Measurements from ENCODE around the gene TBKBP1.

Gene TBKBP1

DNA sequence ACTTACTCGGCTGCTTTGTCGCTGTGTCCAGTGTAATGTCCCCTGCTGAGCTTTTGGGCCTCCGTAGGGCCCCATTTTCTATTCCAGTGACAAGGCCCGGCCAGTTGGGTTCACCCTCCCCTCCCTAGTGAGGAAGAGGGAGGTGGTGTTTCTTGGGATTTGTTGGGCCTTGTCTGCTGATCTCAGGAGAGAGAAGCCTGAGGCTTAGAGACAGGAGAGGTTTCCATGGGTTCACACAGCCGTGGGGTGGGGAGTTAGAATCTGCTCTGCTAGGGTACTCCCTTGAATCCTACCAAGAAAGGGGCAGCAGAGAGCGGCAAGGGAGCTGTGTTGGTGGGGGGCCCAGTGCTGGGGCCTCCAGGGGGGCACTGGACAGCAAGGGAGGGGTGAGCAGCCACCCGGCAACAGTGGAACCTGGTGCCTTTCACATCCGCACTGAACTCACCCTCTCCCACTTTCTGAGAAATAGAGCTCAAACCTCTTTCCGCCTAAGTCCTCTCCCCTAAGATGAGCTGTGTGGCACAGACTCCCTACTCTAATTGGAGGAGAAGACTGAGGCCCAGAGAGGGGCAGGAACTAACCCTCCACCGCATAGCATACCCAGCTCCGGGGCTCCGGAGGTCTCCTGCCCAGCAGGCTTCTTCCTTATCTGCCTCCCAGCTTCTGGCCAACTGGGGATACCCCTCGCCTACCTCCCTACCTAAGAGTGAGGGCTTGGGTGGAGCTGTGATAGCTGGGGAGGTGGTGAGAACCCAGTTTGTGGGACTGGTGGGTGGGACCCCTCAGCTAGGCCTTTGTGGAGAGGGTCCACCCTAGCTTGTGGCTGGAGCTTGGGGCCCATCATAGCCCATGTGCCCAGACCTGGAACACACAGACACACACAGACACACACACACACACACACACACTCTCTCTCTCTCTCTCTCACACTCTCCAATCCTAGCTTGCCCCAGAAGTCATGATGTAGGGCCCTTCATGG, 6.8 kb downstream of the TBKBP1 start:
- no peak for FAIRE-seq

DNA sequence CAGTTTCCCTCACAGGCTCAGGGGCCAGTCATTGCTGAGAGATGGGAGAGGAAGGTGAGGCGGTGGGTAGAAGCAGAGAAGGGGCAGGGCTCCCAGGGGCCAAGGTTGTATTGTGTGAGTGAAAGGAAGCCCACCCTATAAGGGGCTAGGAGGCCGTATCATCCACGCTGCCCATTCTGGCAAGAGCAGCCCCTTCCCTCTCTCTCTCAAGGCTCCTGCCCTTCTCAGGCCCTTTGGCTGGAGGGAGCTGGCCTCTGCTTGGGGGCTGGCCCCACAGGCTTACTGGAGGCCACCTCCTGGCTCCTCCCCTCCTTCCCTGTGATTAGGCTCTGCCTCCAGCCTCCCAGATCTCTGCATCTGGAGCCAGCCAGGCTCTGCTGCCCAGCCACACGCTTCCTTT, 7.6 kb downstream of the TBKBP1 start:
- no peak for FAIRE-seq

DNA sequence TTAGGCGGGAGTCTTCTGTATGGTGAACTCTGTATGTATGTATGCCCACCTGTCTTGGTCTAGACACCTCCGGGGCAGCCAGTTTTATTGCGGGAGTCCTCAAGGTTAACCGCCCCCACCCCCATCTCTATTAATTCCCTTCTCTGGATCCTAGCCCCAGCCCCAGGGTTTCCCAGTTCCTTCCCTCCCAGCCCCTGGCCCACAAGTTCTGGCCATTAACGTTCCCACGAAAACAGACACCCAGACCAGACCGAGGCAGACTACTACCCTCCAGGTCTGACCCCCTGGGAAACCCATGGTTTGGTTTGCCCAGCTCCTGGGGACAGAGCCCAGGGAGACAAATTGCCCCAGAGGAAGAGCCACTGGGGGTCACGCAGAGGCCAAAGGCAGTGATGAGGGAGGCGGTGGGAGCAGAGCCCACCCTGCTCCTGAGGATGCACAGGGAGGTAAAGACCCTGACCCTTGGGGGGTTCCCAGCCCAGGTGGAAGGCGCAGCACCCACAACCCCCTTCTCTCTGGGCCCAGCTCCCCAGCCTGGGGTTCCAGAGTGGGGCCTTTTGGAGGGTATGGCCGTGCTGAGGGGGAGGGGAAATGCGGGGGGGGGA, 8.5 kb downstream of the TBKBP1 start:
- no peak for FAIRE-seq

DNA sequence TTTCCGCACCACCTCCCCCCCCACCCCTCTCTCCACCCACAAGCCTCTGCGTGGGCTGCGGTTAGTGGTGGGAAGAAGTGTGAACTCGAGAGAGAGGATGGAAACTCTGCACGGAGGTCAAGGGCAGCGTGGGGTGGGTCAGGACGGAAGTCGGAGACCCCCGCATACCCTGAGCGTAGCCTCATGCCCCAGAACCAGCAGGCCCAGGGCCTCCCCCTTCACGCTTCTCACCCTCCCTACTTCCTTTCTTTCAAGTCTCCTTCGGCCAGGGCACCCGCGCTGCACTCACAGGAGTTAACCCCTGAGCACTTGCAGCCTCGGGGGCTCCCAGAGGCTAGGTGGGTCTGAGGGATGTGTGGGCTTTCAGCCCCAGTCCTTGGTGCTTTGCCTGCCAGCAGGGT, 9.2 kb downstream of the TBKBP1 start:
- no peak for FAIRE-seq

DNA sequence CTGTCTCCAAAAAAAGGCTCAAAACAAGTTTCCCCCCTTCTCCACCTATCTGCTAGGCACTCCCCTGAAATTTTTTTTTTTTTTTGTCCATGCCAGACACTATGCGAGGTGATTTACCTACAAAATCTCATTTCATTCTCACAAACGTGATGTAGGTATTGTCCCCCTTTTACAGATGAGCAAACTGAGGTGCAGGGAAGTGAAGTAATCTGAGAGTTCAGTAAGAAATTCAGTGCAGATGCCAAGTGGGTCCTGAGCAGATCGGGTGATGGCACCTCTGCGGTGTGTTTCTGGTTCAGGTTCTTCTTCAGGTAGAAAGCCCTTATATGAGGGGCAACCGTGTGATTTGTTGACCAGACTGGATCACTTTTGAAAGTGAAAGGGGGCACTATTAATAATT, 9.7 kb downstream of the TBKBP1 start:
- no peak for FAIRE-seq

DNA sequence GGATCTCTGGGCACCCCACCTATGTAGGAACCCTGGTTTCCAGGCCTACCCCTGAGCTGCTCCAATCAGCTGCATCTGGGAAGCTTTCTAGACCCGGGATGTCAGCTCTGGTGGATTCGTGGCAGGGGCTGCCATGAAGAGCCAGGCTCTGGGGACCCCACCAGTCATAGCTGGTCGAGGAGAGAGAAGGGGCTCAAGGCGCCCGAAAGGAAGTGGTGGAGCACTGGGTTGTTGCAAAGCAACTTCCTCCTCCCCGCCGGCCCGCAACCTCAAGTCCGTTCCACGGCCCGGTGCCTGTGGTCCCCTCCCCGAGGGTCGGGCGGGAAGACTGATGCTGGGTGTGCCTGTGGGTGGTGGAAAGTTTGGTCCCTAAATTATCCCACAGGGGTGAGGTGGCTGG, 10.2 kb downstream of the TBKBP1 start:
- no peak for FAIRE-seq

DNA sequence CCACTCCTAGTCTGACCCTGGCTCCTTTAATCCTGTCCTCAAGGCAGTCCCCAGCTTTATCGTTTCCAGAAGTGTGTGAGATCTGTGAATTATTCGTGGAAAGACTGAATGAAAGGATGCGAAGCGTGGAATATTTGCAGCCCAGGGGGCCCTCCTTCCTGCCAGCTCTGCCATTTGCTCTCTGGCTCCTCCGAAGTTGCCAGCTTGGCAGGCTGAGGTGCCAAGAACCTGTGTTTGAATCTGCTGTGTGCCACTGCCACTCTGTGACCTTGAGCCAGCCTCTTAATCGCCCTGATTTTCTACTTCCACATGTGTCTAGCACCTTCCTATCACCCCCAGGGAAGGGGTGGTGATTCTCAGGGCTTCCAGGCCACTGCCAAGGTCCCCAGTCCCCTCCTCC, 10.8 kb downstream of the TBKBP1 start:
- no peak for FAIRE-seq

DNA sequence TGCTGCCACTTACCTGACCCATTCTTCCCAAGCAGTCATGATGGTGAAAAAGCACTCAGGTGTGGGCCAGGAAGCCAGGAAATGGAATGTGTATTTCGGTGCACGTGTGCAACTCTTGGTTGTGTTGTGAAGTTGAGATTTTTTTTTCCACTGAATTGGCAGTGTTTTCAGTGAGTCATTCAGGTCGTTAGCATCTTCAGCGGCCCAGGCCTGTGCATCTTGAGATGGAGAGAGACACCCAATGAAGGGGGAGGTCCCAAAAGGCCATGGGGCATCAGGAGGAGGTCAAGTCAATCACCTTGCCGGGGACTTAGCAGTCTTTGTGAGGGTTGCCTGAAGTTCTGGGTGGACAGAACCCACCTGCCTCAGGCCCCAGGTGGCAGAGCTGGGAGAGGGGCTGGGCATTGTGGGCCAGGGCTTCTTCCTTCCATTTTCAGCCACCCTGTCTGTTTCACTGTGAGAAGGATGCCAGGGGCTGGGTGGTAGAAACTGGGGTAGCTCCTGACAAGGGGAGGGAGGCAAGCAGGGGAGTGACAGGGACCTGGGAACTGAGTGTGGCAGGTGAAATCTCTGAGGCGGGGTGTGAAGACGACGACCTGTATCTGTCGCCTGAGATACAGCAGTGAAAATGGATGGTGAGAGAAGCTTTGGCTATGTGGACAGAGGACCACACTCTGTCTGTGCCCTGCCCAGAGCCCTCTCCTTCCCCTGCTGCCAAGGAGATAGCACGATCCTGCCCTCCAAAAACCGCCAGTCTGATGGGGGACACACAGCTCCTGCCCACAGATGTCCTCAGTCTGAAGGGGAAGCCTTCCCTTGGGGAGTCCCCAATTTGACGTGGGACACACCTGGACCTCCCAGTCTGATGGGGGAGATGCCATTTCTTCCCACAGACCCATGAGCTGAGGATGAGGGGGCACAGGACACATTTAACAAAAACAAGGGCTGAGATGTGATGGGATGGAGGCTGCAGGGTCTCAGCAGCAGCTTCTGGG, 11.9 kb downstream of the TBKBP1 start:
- FAIRE-seq, result no peak

DNA sequence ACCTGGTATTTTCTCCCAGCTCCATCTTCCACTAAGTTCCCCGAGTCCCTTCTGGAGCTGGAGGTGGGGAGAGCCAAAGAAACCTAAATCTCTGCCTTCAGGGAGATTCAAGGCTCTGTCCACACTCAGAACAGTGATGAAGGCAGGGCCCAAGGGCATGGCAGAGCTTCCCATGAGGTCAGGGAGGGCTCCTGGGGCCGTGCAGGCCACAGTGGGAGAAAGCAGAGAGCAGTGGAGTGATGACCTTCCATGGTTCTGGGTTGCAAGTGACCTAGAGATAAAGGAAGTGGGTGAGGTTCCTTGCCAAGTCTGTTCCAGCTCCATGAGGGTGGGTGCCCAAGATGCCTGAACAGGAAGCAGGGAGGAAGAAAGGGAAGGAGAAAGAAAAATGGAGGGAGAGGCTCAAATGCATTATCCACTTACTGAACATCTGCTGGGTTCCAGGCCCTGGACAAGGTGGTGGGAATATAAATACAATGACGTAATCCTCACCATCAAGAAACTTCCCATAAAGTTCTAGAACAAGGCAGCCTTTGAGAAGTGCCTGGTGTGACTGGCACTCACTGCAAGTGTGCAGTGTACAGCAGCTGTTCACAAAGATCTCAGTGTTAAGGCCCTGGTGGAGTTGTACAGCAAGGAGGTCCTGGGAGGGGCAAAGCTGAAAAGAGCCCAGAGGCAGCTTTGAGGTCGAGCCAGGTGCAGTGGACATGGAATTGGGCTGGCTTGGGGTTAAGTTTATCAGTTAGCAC, 13.3 kb downstream of the TBKBP1 start:
- FAIRE-seq, result no peak

DNA sequence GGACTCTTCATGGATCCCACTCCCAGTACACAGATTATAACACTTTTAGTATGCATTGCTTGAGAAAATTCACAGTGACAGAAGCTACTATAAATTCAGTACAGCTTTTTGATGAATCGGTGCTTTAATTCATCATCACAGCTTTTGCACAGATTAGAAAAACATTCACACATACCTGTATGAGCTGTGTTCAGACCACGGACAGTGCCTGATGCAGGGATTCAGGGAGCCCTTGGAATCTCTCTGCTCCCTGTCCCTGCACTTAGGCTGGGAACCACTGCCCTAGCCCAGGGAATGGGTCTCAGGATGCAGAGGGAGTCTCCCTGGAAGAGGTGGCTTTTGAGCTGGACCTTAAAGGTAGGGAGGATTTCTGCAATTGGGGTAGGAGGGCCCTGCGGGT, 13.9 kb downstream of the TBKBP1 start:
- no peak for FAIRE-seq

DNA sequence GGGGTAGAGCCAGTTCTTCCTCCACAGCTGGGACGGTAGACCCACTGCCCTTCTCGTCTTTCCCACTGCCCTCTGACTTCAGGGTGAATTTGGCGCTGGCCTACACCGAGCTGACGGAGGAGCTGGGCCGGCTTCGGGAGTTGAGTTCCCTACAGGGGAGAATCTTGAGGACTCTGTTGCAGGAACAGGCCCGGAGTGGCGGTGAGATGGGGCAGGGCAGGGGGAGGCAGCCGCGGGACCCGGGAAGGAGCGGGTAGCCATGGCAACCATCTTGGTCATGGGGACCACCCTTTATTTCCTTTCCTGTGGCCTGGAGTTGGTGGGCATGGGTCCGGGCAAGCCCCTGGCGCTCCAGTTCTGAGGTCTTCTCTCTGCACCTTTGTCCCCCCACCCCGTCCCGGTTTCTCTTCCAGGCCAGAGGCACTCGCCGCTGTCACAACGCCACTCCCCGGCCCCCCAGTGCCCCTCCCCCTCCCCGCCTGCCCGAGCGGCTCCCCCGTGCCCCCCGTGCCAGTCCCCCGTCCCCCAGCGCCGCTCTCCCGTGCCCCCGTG, 14.4 kb downstream of the TBKBP1 start:
- no peak for FAIRE-seq

DNA sequence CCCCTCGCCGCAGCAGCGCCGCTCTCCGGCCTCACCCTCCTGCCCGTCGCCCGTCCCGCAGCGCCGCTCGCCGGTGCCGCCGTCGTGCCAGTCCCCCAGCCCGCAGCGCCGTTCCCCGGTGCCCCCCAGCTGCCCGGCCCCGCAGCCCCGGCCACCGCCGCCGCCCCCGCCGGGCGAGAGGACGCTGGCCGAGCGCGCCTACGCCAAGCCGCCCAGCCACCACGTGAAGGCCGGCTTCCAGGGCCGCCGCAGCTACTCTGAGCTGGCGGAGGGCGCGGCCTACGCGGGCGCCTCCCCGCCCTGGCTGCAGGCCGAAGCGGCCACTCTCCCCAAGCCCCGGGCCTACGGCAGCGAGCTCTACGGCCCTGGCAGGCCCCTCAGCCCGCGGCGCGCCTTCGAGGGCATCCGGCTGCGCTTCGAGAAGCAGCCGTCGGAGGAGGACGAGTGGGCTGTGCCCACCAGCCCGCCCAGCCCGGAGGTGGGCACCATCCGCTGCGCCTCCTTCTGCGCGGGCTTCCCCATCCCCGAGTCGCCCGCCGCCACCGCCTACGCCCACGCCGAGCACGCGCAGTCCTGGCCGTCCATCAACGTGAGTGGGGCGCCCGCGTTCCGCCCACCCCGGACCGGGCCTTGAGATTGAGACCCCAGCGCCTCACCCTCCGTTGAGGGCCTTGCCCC, 15.0 kb downstream of the TBKBP1 start:
- no peak for FAIRE-seq

DNA sequence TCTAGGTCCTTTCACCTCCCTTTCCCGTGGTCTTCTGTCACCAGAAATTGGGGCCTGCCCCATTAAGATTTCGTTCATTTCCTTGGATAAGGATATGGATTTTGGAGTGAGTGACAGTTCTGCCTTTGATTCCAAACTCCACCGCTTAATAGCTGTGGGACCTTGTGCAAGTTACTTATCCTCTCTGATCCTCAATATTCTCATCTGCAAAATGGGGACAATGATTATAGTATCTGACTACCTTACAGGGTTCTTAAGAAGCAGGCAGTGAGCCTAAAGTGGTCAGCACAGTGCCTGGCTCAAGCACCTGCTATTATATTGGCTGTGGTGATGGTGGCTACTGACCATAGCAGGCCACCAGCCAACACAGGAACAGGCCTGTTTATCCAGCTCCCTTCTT, 15.6 kb downstream of the TBKBP1 start:
- FAIRE-seq, result no peak

DNA sequence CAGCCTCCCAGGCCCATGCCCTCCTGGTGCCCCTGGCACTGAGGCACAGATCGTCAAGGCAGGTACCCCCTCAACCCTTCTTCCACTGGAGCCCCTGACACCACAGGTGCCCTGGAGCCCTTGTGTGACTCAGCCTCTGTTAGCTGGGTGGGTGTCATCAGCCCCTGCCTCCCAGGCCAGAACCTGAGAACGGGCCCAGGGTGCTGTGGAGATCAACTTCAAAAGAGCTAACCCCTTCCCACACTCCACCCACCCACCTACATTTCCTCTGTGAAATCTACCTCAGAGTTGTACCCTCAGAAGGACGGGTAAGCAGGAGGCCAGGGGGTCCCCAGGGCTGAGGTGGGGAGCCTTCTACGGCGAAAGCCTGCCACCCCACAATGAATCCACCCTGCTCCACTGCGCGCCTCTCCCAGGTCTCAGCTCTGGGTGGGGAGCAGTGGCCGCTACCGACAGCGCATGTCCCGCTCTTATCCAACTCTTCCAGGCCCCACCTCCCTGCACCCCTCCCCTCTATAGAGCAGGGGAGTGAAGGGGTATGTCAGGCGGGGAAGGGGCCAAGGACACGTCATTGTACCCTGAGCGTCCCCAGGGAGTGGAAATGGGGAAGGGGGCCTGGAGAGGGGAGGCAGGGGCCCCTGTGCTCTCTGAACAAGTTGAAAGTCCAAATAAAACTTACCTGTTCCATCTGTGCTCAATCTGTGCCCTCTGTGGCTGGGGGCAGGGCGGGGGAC, 17.6 kb downstream of the TBKBP1 start:
- FAIRE-seq, result no peak

DNA sequence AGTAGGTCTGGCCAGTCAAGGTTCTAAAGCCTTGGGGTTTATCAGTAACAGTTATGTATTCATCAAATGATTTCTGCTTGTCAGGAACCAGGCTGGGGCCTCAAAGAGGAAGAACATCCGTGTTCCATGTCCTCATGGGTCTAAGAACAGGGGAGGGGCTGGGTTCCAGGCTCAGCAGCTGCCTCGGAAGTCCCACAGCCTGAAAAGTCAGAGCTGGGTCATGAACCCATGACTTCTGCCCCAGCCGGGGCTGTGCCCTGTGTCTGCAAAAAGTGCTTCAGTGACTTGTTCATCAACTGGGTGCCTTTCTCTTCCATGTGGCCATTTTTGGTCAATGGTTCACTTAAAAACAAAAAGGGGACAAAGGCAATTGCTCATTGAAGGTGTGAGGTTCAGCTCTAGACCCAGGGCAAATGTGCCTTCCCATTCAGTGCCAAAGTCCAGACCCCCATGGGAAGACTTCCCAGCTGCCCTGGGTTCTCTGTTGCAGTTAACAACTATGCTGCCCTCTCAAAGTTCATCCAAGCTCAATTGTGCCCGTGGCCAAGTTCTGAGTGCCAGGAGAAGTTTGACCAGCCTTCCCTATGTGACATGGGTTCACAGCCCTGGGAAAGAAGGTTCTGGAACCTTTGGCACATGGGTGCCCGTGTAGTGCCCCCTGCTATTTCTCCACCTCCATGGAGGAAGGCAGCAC, 18.5 kb downstream of the TBKBP1 start:
- FAIRE-seq, result no peak

DNA sequence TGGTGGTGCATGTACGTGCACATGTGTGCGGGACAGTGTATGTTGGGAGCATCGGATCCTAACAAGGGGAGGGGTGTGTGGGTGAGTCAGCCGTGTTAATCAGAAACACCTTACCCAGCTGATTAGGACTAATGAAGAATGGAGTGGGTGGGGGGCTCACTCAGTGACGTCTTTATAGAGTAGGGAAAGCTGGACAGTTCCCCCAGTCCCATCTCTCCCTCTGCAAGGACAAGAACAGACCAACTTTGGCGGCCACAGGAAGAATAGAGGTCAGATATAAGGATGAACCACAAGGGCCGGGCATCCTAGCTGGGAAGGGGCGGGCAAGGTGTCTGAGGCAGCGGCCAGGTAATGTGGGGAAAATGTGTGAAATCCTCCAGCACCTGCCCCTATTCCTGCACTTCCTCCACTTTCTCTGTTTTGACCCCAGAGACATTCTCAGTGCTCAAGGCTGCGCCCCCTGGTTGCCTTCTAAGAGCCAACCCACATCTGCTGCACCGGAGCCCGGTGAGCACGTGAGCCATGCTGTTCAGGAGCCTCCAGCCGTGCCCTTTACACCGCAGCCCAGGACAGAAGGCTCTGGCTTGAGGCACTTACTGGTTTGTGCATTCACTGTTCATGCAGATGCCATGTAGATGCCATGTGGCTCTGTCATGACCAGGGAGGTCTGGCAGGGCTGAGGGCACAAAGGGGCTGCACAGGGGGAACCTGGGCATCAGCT, 20.2 kb downstream of the TBKBP1 start:
- no peak for FAIRE-seq

DNA sequence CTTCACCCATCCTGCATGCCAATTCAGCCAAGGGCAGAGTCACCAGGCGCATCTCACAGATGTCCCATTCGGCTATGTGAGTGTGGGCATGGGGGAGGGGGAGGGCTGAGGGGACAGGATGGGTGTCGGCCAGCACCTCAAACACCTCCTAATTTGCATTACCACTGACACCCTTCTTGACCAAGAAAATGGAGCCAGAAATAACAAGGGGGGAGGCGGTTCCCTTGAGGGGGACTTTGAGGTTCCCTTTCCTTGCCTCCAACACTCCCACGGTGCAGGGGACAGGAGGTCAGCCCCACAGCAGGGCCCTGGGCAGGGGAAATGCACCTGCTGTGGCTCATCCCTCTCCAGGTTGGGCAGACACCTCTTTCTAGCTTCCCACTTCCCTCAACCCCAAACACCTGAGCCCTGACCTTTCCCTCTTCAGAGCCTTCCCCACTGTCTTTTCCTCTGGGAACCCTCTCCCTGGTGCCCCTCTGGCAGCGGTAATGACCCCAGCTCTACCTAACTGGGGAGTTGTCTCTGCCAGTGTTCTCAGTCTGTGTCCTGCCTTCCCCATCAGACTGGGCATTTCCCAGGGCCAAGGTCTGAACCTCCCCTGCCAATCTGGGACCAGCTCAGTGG, 20.9 kb downstream of the TBKBP1 start:
- no peak for FAIRE-seq

DNA sequence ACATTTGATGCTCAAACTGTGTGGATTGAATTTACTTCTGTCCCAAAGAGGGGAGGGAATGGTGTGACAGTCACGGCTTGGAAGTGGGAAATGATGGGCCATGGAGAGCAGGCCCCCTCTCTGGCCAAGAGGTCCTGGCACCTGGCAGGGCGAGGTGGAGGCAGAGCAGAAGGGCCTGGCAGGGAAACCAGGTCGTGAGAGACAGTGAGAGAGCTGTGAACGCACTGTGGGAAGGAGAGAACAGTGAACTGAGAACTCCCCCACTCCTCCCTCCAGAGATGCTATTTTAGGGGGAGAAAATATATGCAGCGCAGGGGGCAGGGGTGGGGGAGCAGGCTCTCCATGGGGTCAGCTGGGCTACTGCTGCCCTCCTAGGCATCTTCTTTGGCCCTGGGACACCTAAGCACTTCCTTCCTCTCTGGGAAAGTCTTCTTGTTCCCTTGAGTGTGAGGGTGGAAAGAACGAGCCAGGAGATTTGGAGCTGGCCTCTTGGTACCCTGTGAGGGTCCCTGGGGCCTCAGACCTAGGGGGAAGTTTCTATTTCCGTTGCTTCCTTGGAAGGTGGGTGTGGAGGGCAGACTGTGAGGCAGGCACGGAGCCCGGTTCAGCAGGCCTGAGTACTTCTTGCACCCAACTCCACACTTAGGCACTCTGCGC, 21.8 kb downstream of the TBKBP1 start:
- FAIRE-seq, result no peak
